Kidney (tissue), 14 donors: ENCODE results near the gene MX2. TPM values are rescaled to one million over a fixed set of nuclear protein-coding genes. Genes with fewer than 3 reads are reported as not detected.

Experiments
- DNase-seq, 5 donors: peaks; one replicate each; pipeline ENCODE4 v3.0.0-alpha.2; 2013 to 2020
- FAIRE-seq: peaks from 2 replicates; lab custom pipeline; 2012; peaks lifted over from hg19 to GRCh38; lab: Jason Lieb, UNC
- H3K27ac ChIP-seq, 2 donors: one replicate each; pipeline ENCODE4 v1.7.0; 2013; ENCODE audit warnings: low read depth in 2 of 2, low read length in 2 of 2, inconsistent platforms in 1 of 2
- H3K27me3 ChIP-seq: one replicate; pipeline ENCODE4 v1.7.1; 2013; ENCODE audit warnings: low read length, inconsistent platforms; ENCODE audit not compliant: control insufficient read depth, insufficient read depth
- H3K36me3 ChIP-seq, 3 donors: one replicate each; pipeline versions ENCODE4 v1.7.0 to v1.7.1; 2013; ENCODE audit warnings: low read length in 3 of 3, control low read depth in 1 of 3, inconsistent platforms in 1 of 3; ENCODE audit not compliant: insufficient read depth in 3 of 3, control insufficient read depth in 2 of 3
- H3K4me1 ChIP-seq, 3 donors: one replicate each; pipeline versions ENCODE4 v1.7.0 to v1.7.1; 2013; ENCODE audit warnings: low read length in 3 of 3, inconsistent platforms in 1 of 3, low read depth in 1 of 3; ENCODE audit not compliant: control insufficient read depth in 2 of 3, insufficient read depth in 2 of 3
- H3K4me3 ChIP-seq, 3 donors: one replicate each; pipeline versions ENCODE4 v1.7.0 to v1.8.1; 2013; ENCODE audit warnings: low read length in 3 of 3, control low read depth in 1 of 3, inconsistent platforms in 1 of 3
- H3K9ac ChIP-seq, 3 donors: one replicate each; pipeline versions ENCODE4 v1.7.0 to v1.7.1; 2013; ENCODE audit warnings: low read length in 3 of 3, control low read depth in 1 of 3, inconsistent platforms in 1 of 3
- H3K9me3 ChIP-seq, 3 donors: one replicate each; pipeline versions ENCODE4 v1.7.0 to v1.7.1; 2013; ENCODE audit warnings: low read length in 3 of 3, control low read depth in 1 of 3, inconsistent platforms in 1 of 3; ENCODE audit not compliant: control insufficient read depth in 2 of 3, insufficient read depth in 1 of 3
- intact Hi-C: fragments of 100-400 bp; cut with DNase I; formaldehyde crosslinking; loops from one replicate; pipeline ENCODE4 v1.11.1; 2022
- polyA plus RNA-seq: library from polyadenylated mRNA; stranded (reverse); fragments of 350-450 nt; fragmentation: Illumina TruSeq; extraction: RNeasy Lipid Tissue Mini Kit (QIAGEN cat#74804); gene quantifications from one replicate; pipeline ENCODE4 v1.2.3, GENCODE V29; 2014; ENCODE audit warnings: low read depth, low replicate concordance; ENCODE audit not compliant: insufficient read depth
- total RNA-seq: library from RNA; stranded (reverse); fragmentation: NEBNext Ultra II Directional; extraction: Animal tissue kit (Norgen Biotek cat#: 25700); gene quantifications from one replicate; pipeline ENCODE4 v1.2.1, GENCODE V29; 2021
- TF ChIP-seq, protein P1 (sequence below): IDR thresholded peaks from 3 replicates; pipeline ENCODE4 v1.5.1; 2012; ENCODE audit warnings: mild to moderate bottlenecking, moderate library complexity, borderline replicate concordance; ENCODE audit not compliant: insufficient read depth; ENCODE audit errors: extremely low read depth
- donor health status: control.
- donor health status: control.
- donor health status: control.
- donor health status: control.
- donor health status: control.
- donor health status: DM: yes; HTN: yes; CAD: no.
- donor health status: Normal renal cell carcinoma (clear cell type).

The MX2 gene
- total and polyA plus RNA-seq, 2 donors from 2014 or later: 4.3 to 11.7 TPM

DNA sequence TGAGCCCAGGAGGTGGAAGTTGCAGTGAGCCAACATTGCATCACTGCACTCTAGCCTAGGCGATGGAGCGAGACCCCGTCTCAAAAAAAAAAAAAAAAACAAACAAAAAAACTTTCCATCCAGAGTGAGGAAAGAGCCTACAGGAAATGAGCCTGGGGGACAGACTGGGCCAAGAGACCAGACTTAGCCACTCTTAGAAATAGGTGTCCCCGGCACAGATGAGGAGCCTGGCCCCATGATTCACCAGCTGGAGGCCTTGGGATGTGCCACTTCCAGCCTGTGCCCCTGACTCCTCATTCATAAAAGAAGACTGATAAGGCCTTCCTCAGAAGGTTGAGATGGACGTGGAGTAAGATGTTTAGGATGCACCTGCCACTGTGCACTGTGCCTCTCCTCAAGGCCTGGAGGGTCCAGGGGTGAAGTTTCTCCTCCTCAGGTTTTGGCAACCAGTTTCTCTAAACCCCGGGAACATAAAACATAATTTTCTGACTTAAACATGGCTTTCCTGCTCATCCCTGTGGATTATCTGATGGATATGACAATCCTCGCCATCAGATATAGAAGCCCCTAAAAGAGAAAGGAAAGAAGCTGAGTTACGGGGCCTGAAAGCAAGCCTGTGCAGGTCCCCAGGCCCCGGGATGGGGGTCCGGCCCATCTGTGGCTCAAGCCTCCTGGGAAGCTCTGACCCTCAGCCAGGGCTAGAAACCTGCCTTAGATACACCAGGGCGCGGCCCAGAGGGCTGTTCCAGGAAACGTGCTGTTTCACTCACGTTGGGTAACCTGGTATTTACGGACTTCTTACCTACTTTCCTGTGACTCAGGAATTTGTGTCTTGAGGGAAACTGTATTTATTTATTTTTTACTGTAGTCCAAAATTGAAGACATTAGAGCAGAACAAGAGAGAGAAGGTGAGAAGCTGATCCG is 90.2 kb downstream of the MX2 start:
- Histone ChIP-seq H3K27ac (no peak overlapping the region), H3K9me3 (no peaks in the 10 kb centered on the region), H3K9ac (no peak overlapping the region), H3K27me3 (no peaks in the 10 kb centered on the region), H3K4me1 (no peaks in the 10 kb centered on the region), H3K4me3 (no peak overlapping the region), H3K36me3 (peaks cover 0 to 18% (median 0%) of the 10 kb centered on the region in 3 donors)
- intact Hi-C loops: loop anchor here (10.0 kb wide), 1 partner anchor 167 kb away; no protein-coding TSS in a partner anchor
- FAIRE-seq (no peak), DNase-seq (no peak)
- TF ChIP-seq, protein P1, sequence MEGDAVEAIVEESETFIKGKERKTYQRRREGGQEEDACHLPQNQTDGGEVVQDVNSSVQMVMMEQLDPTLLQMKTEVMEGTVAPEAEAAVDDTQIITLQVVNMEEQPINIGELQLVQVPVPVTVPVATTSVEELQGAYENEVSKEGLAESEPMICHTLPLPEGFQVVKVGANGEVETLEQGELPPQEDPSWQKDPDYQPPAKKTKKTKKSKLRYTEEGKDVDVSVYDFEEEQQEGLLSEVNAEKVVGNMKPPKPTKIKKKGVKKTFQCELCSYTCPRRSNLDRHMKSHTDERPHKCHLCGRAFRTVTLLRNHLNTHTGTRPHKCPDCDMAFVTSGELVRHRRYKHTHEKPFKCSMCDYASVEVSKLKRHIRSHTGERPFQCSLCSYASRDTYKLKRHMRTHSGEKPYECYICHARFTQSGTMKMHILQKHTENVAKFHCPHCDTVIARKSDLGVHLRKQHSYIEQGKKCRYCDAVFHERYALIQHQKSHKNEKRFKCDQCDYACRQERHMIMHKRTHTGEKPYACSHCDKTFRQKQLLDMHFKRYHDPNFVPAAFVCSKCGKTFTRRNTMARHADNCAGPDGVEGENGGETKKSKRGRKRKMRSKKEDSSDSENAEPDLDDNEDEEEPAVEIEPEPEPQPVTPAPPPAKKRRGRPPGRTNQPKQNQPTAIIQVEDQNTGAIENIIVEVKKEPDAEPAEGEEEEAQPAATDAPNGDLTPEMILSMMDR: no peak

DNA sequence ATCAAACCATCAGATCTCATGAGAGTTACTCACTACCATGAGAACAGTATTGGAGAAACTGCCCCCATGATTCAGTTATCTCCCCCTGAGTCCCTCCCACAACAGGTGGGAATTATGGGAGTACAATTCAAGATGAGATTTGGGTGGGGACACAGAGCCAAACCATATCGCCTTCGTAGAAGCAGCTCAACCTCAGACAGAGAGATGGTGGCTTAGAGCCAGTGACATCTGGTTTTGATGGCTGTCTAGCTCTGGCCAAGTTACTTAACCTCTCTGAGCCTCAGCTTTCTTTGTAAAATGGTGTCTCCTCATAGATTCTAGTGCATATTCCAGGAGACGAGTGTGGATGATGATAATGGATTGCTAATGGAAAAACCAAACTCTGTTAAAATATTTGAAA is 91.4 kb downstream of the MX2 start:
- no peaks in the 10 kb centered on the region for H3K9me3 ChIP-seq
- DNase-seq (no peak), FAIRE-seq (no peak)
- no peak overlapping the region for H3K4me3 ChIP-seq
- peaks cover 0 to 17% (median 0%) of the 10 kb centered on the region in 3 donors for H3K36me3 ChIP-seq
- TF ChIP-seq, protein P1: no peak
- intact Hi-C loops: loop anchor here (10.0 kb wide), 1 partner anchor 168 kb away; no protein-coding TSS in a partner anchor
- H3K27me3 ChIP-seq: no peaks in the 10 kb centered on the region
- H3K9ac ChIP-seq: no peak overlapping the region
- no peak overlapping the region for H3K27ac ChIP-seq
- H3K4me1 ChIP-seq: no peaks in the 10 kb centered on the region

- Histone ChIP-seq H3K27me3 (no peaks in the 10 kb centered on the region), H3K36me3 (peaks cover 0 to 20% (median 0%) of the 10 kb centered on the region in 3 donors), H3K9me3 (no peaks in the 10 kb centered on the region), H3K4me1 (no peaks in the 10 kb centered on the region), H3K27ac (no peak overlapping the region), H3K4me3 (no peak overlapping the region), H3K9ac (no peak overlapping the region)
- intact Hi-C loops: loop anchor here (10.0 kb wide), 1 partner anchor 169 kb away; no protein-coding TSS in a partner anchor
- DNase-seq (no peak), FAIRE-seq (no peak)
- TF ChIP-seq, protein P1: no peak
These were observed 91.9 kb downstream of the MX2 start for GRCh38 chr21:41453761-41454160.
